HG03025 (cell line): Measurements from ENCODE around the gene CNIH3.

ENCODE experiments used
- ATAC-seq: cut with Tn5 transposase; IDR thresholded peaks from one replicate; pipeline ENCODE4 v1.9.1; 2021; ENCODE audit warnings: mild to moderate bottlenecking, moderate library complexity; ENCODE audit not compliant: unreplicated experiment, low FRiP score

Gene CNIH3

GRCh38 chr1:224613486-224613885 lies 2.6 kb upstream of the CNIH3 start:
- no peak for ATAC-seq

DNA sequence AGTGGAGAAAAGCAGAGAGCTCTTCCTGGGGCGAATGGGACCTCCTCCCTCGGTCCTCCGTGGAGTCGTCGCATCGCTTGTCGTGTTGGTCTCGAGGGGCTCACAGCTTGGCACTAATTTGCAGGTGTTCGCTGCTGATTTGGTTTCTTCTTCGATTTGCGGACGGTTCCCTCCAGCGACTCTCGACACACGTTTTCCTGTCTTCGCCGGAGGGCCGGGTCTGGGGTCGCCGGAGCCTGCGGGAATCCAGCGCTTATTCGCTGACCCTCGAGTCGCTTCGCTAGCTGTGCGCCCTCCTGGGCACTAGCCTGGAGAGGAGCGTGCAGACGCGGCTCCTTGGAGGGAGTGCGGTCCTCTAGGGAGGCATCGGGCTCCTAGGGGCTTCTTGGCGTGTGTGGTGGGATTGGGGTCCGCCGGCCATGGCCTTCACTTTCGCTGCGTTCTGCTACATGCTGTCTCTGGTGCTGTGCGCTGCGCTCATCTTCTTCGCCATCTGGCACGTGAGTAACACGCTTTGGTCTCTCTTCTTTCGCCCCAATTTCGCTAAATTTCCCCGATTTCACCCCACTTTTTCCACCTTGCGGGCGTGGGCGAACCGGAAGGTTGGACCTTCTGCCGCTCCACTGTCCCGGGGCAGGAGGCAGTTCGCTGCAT lies 766 bp downstream of the CNIH3 start:
- ATAC-seq, result no peak

DNA sequence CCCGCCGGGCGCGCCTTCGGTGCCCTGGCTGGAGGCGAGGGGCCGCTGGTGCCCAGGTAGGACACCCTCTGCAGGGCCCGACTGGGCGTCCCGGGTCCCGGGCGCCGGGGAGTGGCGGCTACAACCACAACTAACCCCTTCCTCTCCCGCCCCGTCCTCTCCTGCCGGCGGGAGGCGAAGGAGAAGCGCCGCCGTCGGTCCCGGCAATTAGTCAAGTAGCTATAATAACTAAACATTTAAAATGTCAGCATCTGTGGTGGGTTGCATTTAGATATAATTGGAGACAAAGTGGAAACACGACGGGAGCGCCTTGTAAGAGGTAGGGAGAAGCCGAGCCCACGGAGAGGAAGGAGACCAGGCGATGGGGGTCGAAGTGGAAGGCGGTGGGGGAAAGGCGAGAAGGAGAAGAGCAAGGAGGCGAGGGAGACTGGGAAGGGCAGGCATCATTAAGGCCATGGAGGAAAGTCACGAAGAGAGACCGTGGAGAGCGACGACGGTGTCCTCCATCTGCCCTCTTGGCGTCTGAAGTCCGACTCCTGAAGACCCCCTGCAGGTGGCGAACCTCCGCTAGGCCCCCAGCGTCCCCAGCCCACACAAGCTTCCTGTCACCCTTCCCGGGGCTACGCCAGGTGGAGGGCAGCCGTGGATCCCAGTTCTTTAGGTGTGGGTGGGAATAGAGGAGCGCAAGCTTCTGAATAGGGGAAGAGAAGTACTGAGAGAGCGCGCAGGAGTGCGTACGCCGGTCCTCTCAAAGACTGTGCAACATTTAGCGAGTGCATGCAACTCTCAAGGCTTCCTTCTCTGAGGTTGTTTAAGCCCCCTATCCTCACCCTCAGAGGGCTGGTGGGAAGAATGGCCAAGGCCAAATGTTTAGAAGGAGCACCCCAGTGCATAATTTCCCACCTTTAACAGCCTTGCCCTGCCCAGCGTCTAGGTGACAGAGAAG lies 1.6 kb downstream of the CNIH3 start:
- ATAC-seq, result no peak

DNA sequence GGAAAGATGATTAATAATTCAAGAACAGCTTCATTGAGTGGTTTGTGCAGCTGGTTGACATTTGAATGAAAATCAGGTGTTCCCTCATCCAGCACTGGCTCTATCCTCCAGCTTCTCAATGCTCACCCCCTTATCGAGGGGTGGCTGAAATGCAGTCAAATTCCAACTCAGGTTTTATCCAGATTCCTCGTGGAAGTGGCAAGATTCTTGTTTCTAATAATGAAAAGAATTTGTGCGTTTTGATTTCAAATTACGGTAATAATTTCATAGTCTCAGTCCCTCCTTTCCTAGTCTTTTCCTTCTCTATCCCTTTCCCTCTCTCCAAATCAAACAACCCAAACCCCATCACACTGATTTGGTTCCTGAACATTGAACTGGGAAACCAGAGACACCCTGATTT lies 3.1 kb downstream of the CNIH3 start:
- no peak for ATAC-seq

DNA sequence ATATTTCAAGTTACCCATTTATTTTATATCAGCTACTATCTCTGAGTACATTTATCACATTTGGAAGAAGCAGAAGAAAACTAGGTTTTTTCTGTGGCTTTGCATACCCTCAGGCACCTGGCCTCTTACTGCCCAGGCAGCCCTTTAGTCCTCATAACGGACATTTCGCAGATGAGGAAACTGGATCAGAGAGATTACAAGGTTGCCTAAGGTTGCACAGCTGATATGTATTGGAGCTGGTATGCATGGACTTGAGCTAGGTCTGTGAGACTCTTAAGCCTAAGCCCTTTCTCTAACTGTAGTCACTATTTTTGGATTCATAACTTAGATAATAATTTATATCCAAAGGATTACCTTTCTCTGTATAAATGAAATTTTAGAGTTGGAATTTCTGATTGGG lies 4.0 kb downstream of the CNIH3 start:
- ATAC-seq, result no peak

DNA sequence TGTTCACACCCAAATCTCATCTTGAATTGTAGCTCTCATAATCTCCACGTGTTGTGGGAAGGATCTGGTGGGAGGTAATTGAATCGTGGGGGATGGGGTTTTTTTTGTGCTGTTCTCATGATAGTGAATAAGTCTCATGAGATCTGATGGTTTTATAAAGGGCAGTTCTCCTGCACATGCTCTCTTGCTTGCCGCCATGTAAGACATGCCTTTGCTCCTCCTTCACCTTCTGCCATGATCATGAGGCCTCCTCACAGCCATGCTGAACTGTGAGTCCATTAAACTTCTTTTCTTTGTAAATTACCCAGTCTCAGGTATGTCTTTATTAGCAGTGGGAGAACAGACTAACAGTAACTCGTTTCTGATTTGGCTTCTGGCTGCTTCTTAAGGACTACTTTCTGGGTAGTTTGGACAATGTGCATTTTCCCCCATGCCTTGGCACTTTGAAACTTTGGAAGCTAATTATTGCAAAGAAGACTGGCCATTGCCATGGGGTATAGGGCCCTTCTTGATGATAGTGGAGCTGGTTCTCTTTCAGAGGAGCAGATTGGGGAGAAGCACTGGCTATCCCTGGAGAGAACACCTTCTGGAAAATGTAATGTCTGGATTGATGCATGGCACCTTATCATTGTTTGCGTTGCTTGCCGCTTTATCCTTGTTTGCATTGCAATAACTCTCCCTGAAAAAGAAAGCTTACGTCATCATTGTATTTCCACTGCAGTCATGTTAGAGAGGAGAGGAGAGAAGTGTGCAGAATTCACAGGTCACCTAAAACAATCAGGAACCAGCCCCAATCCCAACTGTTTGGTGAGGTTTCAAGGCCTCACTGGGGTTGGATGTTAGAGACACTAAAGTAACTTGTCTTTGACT lies 5.9 kb downstream of the CNIH3 start:
- ATAC-seq, result no peak

DNA sequence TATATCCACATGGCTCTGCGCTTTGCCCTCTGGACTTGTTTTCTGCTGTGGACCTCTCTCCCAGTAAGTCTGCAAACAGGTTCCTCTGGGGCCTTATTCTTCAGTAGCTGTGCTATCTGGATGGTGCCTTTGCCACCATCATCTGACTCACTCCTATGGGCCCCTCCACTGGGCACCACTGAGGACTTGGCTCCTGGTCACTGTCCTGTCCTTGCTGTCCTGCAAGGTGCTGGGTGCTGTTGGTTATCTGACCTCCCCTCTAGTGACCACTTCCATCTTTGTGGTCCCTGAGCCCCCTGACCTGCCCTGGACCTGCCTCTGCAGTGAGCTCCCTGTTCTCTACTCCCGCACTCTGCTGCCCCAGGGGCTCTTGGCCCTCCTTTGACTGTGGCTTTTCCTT lies 6.7 kb downstream of the CNIH3 start:
- ATAC-seq, result no peak

DNA sequence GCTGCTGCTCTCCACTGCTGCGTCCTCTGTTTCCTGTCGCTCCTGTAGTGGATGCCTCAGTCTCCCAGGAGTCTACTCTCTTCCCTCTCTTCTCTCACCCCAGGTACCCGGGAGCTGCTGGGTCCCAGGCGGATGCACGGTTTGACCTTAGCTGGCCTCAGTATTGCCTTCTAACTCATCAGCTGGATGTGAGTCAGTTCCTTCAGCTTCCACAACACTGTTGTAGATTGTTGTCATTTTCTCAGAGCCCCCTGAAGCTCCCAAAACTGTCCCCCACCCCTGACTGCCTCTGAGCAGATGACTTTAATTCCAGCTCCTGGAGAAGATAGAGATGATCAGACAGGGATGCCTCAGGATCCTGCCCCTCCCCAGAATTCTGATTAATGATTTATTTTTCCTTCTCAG lies 7.2 kb downstream of the CNIH3 start:
- ATAC-seq, result no peak

DNA sequence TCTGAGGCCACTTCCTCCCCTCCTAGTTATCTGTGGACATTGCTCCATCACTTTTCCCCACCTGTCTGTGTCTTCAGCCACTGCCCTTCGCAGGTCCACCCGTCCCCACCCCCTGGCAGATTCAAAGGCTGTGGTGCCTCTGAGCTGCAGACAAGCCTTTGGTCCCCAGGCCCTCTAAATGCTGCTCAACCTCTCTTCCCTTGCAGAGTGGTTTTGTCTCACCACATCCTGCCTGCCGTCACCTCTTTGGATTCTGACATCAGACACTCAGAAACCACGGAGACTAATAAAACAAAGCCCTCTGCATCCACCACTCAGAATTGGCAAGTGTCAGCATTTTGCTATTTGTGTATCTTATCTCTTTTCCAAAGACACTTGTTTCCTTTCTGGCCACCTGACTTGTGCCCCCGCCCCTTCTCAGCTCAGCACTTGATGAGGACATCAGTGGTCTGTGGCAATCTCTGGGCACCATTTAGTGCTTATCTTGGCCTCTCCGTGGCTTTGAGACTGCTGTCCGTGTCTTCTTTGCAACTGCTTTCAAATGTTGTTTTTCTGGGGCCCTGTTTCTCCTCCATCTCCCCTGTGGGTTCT lies 7.7 kb downstream of the CNIH3 start:
- no peak for ATAC-seq

DNA sequence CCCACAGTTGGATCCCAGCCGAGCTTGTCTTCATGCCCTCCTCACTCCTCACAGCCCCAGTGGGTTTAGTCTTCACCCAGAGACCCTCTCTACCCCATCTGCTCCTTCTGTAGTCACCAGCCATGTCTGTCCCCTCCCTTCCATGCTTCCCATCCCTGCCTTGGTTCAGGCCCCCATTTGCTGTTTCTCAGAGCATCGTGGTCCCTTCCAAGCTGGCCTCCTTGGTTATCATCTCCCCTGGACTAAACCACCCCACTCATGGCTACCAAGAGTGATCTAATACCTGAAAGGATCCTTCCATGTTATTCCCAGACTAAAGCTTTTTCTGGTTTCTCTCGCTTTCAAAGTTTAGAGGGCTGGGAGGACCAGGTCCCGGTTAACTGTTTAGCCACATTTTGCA lies 8.3 kb downstream of the CNIH3 start:
- ATAC-seq, result no peak

- ATAC-seq, result no peak
Observed at GRCh38 chr1:224626042-224626441, 9.9 kb downstream of the CNIH3 start.

GRCh38 chr1:224629965-224630364 lies 13.8 kb downstream of the CNIH3 start:
- no peak for ATAC-seq

GRCh38 chr1:224631462-224632115 lies 15.5 kb downstream of the CNIH3 start:
- no peak for ATAC-seq

GRCh38 chr1:224632381-224632871 lies 16.3 kb downstream of the CNIH3 start:
- no peak for ATAC-seq

DNA sequence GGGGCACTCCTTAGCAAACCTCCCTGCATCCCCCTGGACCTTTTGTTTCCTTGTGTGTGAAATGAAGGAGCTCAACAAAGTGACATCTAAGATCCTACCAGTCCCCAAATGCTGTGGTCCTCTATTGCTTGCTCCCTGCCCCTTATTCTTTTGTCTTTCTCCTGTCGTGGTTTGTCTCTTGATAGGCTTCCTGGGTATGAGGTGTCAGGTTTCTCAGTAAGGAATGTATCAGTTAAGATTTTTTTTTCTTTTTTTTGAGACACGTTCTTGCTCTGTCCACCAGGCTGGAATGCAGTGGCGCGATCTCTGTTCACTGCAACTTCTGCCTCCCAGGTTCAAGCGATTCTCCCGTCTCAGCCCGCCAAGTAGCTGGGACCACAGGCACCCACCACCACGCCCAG lies 16.8 kb downstream of the CNIH3 start:
- ATAC-seq, result no peak

- no peak for ATAC-seq
Observed at GRCh38 chr1:224635356-224635755, 19.2 kb downstream of the CNIH3 start.

DNA sequence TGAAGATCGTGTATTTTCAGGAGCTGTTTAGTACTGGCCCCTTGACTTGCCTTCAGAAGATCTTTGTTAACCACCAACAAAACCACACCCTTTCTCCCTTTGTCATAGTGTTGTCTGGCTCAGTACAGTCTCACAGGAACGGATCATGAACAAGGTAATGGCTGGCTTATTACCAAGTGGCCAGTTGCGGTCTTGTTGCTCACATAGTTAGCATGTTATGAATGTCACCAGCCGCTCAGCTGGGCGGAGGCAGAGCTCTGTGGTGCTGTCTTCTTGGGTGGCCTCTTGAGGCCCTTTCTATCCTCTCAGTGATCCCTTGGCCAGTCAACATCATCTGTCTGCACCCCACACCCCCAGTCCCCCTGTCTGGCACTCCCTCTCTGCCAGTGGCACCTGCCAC lies 21.4 kb downstream of the CNIH3 start:
- no peak for ATAC-seq

GRCh38 chr1:224637936-224638335 lies 21.8 kb downstream of the CNIH3 start:
- ATAC-seq, result no peak

DNA sequence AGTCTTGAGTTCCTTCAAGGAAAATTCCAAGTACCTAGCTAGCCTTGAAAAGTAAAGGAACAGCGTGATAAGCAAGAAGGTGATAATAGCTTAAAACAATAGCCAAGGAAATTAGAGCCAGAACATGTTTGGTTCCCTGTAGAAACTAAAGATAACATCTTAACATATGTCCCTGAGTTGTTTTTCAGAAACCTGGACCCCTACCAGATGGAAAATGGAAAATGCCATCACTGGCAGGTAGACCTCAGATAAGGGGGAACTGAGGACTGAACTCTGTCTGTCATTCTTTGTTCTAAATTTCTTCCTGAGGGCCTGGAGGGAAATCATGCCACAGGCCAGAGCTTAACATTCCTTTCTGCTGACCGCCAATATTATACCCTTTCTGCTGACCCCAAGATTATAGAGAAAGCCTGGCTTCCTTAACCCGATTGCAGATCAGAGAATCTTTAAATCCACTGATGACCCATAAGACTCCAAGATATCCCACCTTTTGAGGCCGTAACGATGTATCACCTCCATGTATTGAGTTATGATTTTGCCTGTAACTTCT lies 23.4 kb downstream of the CNIH3 start:
- ATAC-seq, result no peak

GRCh38 chr1:224640018-224640417 lies 23.9 kb downstream of the CNIH3 start:
- no peak for ATAC-seq
